Astrocyte (in vitro differentiated cells and primary cell): Measurements from ENCODE around the gene NCOA4.
"Not testable (repeated sequence)": the region's sequence is repeated elsewhere in the genome, so short reads cannot be mapped to it uniquely, and the experiment has no call there.

Experiments
- EZH2 ChIP-seq: IDR thresholded peaks from 2 replicates; pipeline ENCODE4 v1.6.1; 2012; ENCODE audit warnings: mild to moderate bottlenecking, low read length, inconsistent platforms; ENCODE audit not compliant: insufficient read depth
- TF ChIP-seq, protein P1 (sequence below): IDR thresholded peaks from 2 replicates; pipeline ENCODE4 v1.5.1; 2011; ENCODE audit warnings: low read depth, mild to moderate bottlenecking, inconsistent platforms, low read length, moderate library complexity; ENCODE audit not compliant: insufficient read depth

DNA sequence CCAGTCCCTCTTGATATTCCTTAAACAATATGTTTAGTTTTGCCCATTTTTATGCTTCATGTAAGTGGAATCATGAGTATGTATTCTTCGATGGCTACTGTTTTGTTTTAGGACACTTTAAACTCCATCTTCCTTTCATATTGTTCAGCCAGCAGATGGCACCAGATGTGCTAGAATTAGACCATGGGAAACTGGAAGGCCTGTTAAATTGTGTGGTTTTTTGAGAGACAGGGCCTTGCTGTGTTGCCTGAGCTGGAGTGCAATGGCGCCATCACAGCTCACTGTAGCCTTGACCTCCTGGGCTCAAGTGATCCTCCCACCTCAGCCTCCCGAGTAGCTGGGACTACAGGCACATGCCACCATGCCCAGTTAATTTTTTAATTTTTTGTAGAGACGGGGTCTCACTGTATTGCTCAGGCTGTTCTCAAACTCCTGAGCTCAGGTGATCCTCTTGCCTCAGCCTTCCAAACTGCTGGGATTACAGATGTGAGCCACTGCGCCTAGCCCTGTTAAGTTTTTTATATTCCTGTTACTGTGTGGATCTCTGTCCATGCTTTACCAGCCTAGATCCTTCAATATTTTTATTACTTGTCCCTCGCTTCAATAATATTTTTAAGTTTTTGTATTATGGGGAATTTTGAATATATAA lies 46.8 kb downstream of the NCOA4 start:
- TF ChIP-seq, protein P1, sequence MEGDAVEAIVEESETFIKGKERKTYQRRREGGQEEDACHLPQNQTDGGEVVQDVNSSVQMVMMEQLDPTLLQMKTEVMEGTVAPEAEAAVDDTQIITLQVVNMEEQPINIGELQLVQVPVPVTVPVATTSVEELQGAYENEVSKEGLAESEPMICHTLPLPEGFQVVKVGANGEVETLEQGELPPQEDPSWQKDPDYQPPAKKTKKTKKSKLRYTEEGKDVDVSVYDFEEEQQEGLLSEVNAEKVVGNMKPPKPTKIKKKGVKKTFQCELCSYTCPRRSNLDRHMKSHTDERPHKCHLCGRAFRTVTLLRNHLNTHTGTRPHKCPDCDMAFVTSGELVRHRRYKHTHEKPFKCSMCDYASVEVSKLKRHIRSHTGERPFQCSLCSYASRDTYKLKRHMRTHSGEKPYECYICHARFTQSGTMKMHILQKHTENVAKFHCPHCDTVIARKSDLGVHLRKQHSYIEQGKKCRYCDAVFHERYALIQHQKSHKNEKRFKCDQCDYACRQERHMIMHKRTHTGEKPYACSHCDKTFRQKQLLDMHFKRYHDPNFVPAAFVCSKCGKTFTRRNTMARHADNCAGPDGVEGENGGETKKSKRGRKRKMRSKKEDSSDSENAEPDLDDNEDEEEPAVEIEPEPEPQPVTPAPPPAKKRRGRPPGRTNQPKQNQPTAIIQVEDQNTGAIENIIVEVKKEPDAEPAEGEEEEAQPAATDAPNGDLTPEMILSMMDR, result peak; percentile 30
- not testable (repeated sequence) for TF ChIP-seq EZH2
